HCT116 (cell line): ENCODE data around the gene NFKB1. TPM values are rescaled to one million over a fixed set of nuclear protein-coding genes. Genes with fewer than 3 reads are reported as not detected.

Experiments used
- ATAC-seq: fragments of 200-7000 bp; cut with Tn5 transposase; 2 replicates; pipeline ENCODE4 v1.9.1; 2020; ENCODE audit warnings: mild to moderate bottlenecking, moderate library complexity
- BruUV-seq: library from RNA; stranded (reverse); fragments of 400-500 nt; replicated peaks from 2 replicates; lab custom pipeline; 2021; lab: Mats Ljungman, UMichigan
- CTCF ChIA-PET: fragments of 300-600 bp; sonication (Branson Sonifier 250); formaldehyde crosslinking; loops from one replicate; lab custom pipeline; 2021; ENCODE audit warnings: antibody characterized with exemption; lab: Charles Lee
- POLR2A ChIA-PET: fragments of 300-600, 350-600 bp; sonication (Branson Sonifier 250); formaldehyde crosslinking; loops from one replicate; lab custom pipeline; 2021; ENCODE audit warnings: antibody characterized with exemption; lab: Charles Lee
- RAD21 ChIA-PET, 2 experiments: fragments of 300-600 bp; sonication (Branson Sonifier 250); formaldehyde crosslinking; loops; one replicate each; lab custom pipeline; 2023; ENCODE audit warnings: low total read pairs in 2 of 2; ENCODE audit not compliant: uncharacterized antibody in 2 of 2, unreplicated experiment in 2 of 2, low non-redundant PET in 1 of 2; lab: Charles Lee
- DNase-seq: peaks from one replicate; pipeline ENCODE4 v3.0.0-alpha.2; 2010; ENCODE audit warnings: low read depth, low spot score
- H2AFZ ChIP-seq: fragments of 200-600 bp; shearing (Covaris generic), sonication (generic); 2 replicates; pipeline ENCODE4 v1.6.1; 2017; ENCODE audit warnings: low read depth, mixed run types, mixed read lengths, antibody characterized with exemption, low read length; ENCODE audit not compliant: poor library complexity, severe bottlenecking
- H3K27ac ChIP-seq: 2 replicates; pipeline ENCODE4 v1.5.1; 2012; ENCODE audit warnings: low read depth, low read length
- H3K27me3 ChIP-seq: fragments of 200-600 bp; sonication (generic); 2 replicates; pipeline ENCODE4 v1.6.1; 2016; ENCODE audit warnings: mixed run types, low read length, mixed read lengths; ENCODE audit not compliant: insufficient read depth
- H3K36me3 ChIP-seq, 2 experiments: fragments of 200-500 bp in 1 of 2; fragments of 200-600 bp in 1 of 2; sonication (Bioruptor generic) in 1 of 2; sonication (generic) in 1 of 2; 2 replicates each; pipeline versions ENCODE4 v1.5.1 to v1.6.1; 2014 to 2016; ENCODE audit warnings: low read length in 2 of 2, inconsistent platforms in 1 of 2, mixed read lengths in 1 of 2, mixed run types in 1 of 2; ENCODE audit not compliant: insufficient read depth in 2 of 2, control insufficient read depth in 1 of 2
- H3K4me1 ChIP-seq, 2 experiments: fragments of 200-600 bp in 1 of 2; sonication (generic) in 1 of 2; 2 replicates each; pipeline versions ENCODE4 v1.5.1 to v1.6.1; 2012 to 2017; ENCODE audit warnings: low read length in 2 of 2, inconsistent platforms in 1 of 2, mild to moderate bottlenecking in 1 of 2, mixed read lengths in 1 of 2, mixed run types in 1 of 2, moderate library complexity in 1 of 2; ENCODE audit not compliant: insufficient read depth in 2 of 2, control insufficient read depth in 1 of 2
- H3K4me2 ChIP-seq: fragments of 200-600 bp; sonication (generic); 2 replicates; pipeline ENCODE4 v1.6.1; 2017; ENCODE audit warnings: mixed run types, low read length, mixed read lengths
- H3K4me3 ChIP-seq, 2 experiments: fragments of 200-600 bp in 1 of 2; sonication (generic) in 1 of 2; replicated peaks in 1 of 2; 2 replicates each; pipeline ENCODE4 v1.5.1; 2011 to 2016; ENCODE audit warnings: low read length in 2 of 2, control low read depth in 1 of 2, low read depth in 1 of 2, mild to moderate bottlenecking in 1 of 2, mixed read lengths in 1 of 2, mixed run types in 1 of 2
- H3K79me2 ChIP-seq: fragments of 200-600 bp; sonication (generic); 2 replicates; pipeline ENCODE4 v1.6.1; 2017; ENCODE audit warnings: mild to moderate bottlenecking, mixed run types, low read length, moderate library complexity, mixed read lengths; ENCODE audit not compliant: insufficient read depth
- H3K9ac ChIP-seq: fragments of 200-600 bp; sonication (generic); 2 replicates; pipeline ENCODE4 v1.6.1; 2016; ENCODE audit warnings: low read length, mixed read lengths
- H3K9me2 ChIP-seq: fragments of 200-600 bp; sonication (generic), shearing (Covaris generic); 2 replicates; pipeline ENCODE4 v1.6.1; 2017; ENCODE audit warnings: mixed run types, mild to moderate bottlenecking, moderate library complexity; ENCODE audit not compliant: insufficient read depth
- H3K9me3 ChIP-seq, 2 experiments: fragments of 200-500 bp in 1 of 2; fragments of 200-600 bp in 1 of 2; sonication (Bioruptor generic) in 1 of 2; sonication (generic) in 1 of 2; 2 replicates each; pipeline ENCODE4 v1.6.1; 2014 to 2017; ENCODE audit warnings: low read length in 2 of 2, mixed read lengths in 2 of 2, inconsistent platforms in 1 of 2, low read depth in 1 of 2, mild to moderate bottlenecking in 1 of 2, mixed run types in 1 of 2, moderate library complexity in 1 of 2; ENCODE audit not compliant: control insufficient read depth in 1 of 2, insufficient read depth in 1 of 2
- H4K20me1 ChIP-seq: fragments of 200-600 bp; sonication (generic), shearing (Covaris generic); 2 replicates; pipeline ENCODE4 v1.6.1; 2017; ENCODE audit warnings: mixed run types, mild to moderate bottlenecking, moderate library complexity; ENCODE audit not compliant: insufficient read depth
- ATF3 ChIP-seq: IDR thresholded peaks from 2 replicates; pipeline ENCODE4 v1.6.1; 2012
- CEBPB ChIP-seq: IDR thresholded peaks from 2 replicates; pipeline ENCODE4 v1.6.1; 2012; ENCODE audit warnings: low read depth
- CTCF ChIP-seq, 3 experiments: fragments of 200-600 bp in 1 of 3; sonication (generic) in 1 of 3; IDR thresholded peaks in 2 of 3; conservative IDR thresholded peaks in 1 of 3; 2 replicates each; pipeline ENCODE4 v1.5.1; 2012 to 2017; ENCODE audit warnings: low read depth in 2 of 3, low read length in 2 of 3, antibody characterized with exemption in 1 of 3, borderline replicate concordance in 1 of 3, control low read depth in 1 of 3, mild to moderate bottlenecking in 1 of 3, mixed read lengths in 1 of 3, mixed run types in 1 of 3, moderate library complexity in 1 of 3; ENCODE audit not compliant: insufficient read depth in 1 of 3
- EGR1 ChIP-seq: IDR thresholded peaks from 2 replicates; pipeline ENCODE4 v1.6.1; 2012; ENCODE audit warnings: low read depth
- ELF1 ChIP-seq: IDR thresholded peaks from 2 replicates; pipeline ENCODE4 v1.6.1; 2012; ENCODE audit warnings: low read depth, borderline replicate concordance
- EZH2 ChIP-seq: fragments of 200-600 bp; sonication (generic); IDR thresholded peaks from 2 replicates; pipeline ENCODE4 v1.6.1; 2017; ENCODE audit warnings: antibody characterized with exemption, mixed run types
- JUND ChIP-seq: IDR thresholded peaks from 2 replicates; pipeline ENCODE4 v1.6.1; 2012
- MAX ChIP-seq: IDR thresholded peaks from 2 replicates; pipeline ENCODE4 v1.6.1; 2012
- REST ChIP-seq: IDR thresholded peaks from 2 replicates; pipeline ENCODE4 v1.6.1; 2012; ENCODE audit warnings: low read depth
- SIN3A ChIP-seq: IDR thresholded peaks from 2 replicates; pipeline ENCODE4 v1.6.1; 2012; ENCODE audit warnings: low read depth
- SP1 ChIP-seq: IDR thresholded peaks from 2 replicates; pipeline ENCODE4 v1.6.1; 2012; ENCODE audit warnings: low read depth
- TCF7L2 ChIP-seq: IDR thresholded peaks from 2 replicates; pipeline ENCODE4 v1.7.0; 2011; ENCODE audit warnings: borderline replicate concordance, inconsistent platforms; ENCODE audit not compliant: insufficient read depth, insufficient read length; ENCODE audit errors: extremely low read depth
- YY1 ChIP-seq: IDR thresholded peaks from 2 replicates; pipeline ENCODE4 v1.6.1; 2011; ENCODE audit warnings: low read length, low read depth, moderate library complexity, mild to moderate bottlenecking; ENCODE audit not compliant: insufficient replicate concordance; ENCODE audit errors: extremely low read depth
- ZBTB33 ChIP-seq: IDR thresholded peaks from 2 replicates; pipeline ENCODE4 v1.6.1; 2011; ENCODE audit warnings: mild to moderate bottlenecking, low read length, moderate library complexity; ENCODE audit not compliant: insufficient replicate concordance; ENCODE audit errors: extremely low read depth
- ZNF274 ChIP-seq: fragments of 200-500 bp; sonication (Bioruptor generic); IDR thresholded peaks from 2 replicates; pipeline ENCODE4 v1.6.1; 2014; ENCODE audit warnings: mild to moderate bottlenecking, low read depth, low read length, inconsistent platforms
- intact Hi-C: fragments of 100-400 bp; cut with micrococcal nuclease; formaldehyde crosslinking; loops from 2 replicates; pipeline ENCODE4 v1.10.0; 2022
- total RNA-seq: library from RNA; stranded (reverse); gene quantifications from one replicate; pipeline ENCODE4 v1.2.1, GENCODE V29; 2021; ENCODE audit not compliant: unreplicated experiment

Gene NFKB1
- total RNA-seq, 1 experiment from 2014 or later, result 29.4 TPM

- DNase-seq, result no peak
- Histone ChIP-seq H3K4me1 (no peaks in the 10 kb centered on the region), H3K27ac (no peak overlapping the region), H3K36me3 (no peaks in the 10 kb centered on the region), H3K79me2 (no peaks in the 10 kb centered on the region), H3K27me3 (no peaks in the 10 kb centered on the region), H2AFZ (no peak overlapping the region), H3K9me3 (no peaks in the 10 kb centered on the region)
- ChIA-PET CTCF (no interaction called here), POLR2A (no interaction called here), RAD21 (no interaction called here)
- intact Hi-C loops, result no loop called here
- TF ChIP-seq MAX (no peak), REST (no peak), YY1 (no peak), CTCF (IDR thresholded peaks at IDR 0.05 in 2 of 3, conservative IDR thresholded peaks at IDR 0.05 in 1 of 3; ENCODE audit: borderline replicate concordance in 1 of 3, insufficient read depth in 1 of 3, low read depth in 2 of 3, low read length in 2 of 3) (no peak), TCF7L2 (no peak), EZH2 (no peak), ELF1 (no peak), ZBTB33 (no peak), SP1 (no peak), CEBPB (no peak), JUND (no peak), ZNF274 (no peak), EGR1 (no peak), ATF3 (no peak), SIN3A (no peak)
- TF ChIP-seq, all 23 proteins: peak for 0
- no peak overlapping the region for H3K4me2 ChIP-seq
- no TSS peak for BruUV-seq
- no peak for ATAC-seq
- no peaks in the 10 kb centered on the region for H4K20me1 ChIP-seq
- no peaks in the 10 kb centered on the region for H3K9me2 ChIP-seq
- no peak overlapping the region for H3K9ac ChIP-seq
- H3K4me3 ChIP-seq, result no peak overlapping the region
Measured at GRCh38 chr4:102455750-102456149, 45.4 kb upstream of the NFKB1 start.
